B cell (primary cell): Measurements from ENCODE around the gene SYTL2. TPM values are rescaled to one million over a fixed set of nuclear protein-coding genes. Genes with fewer than 3 reads are reported as not detected.

Experiments used
- ATAC-seq: fragments of 200-7000 bp; cut with Tn5 transposase; one replicate; pipeline ENCODE4 v1.10.0; 2021; ENCODE audit warnings: low read depth, mild to moderate bottlenecking, moderate number of reproducible peaks, moderate library complexity
- CTCF ChIA-PET: fragments of 350-600 bp; sonication (Branson Sonifier 250); formaldehyde crosslinking; loops from one replicate; lab custom pipeline; 2021; ENCODE audit warnings: antibody characterized with exemption, inconsistent platforms; lab: Charles Lee
- POLR2A ChIA-PET: fragments of 350-600 bp; sonication (Branson Sonifier 250); formaldehyde crosslinking; loops from one replicate; lab custom pipeline; 2021; ENCODE audit warnings: antibody characterized with exemption; lab: Charles Lee
- DNase-seq: peaks from one replicate; pipeline ENCODE4 v3.0.0; 2013
- H2AFZ ChIP-seq: 2 replicates; pipeline ENCODE4 v1.6.1; 2012; ENCODE audit warnings: mild to moderate bottlenecking, low read depth, low read length; ENCODE audit not compliant: insufficient read depth, poor library complexity, severe bottlenecking
- H3K27ac ChIP-seq, 2 donors: 1 replicate in 1 of 2; 2 replicates in 1 of 2; pipeline ENCODE4 v1.5.1; 2012 to 2013; ENCODE audit warnings: low read length in 2 of 2, mild to moderate bottlenecking in 2 of 2, moderate library complexity in 1 of 2
- H3K27me3 ChIP-seq, 4 experiments: fragments of 200-600 bp in 1 of 4; sonication (generic) in 1 of 4; replicated peaks in 1 of 4; 1 replicate in 2 of 4; 2 replicates in 2 of 4; pipeline versions ENCODE4 v1.6.1 to v1.7.0; 2013 to 2016; ENCODE audit warnings: low read length in 3 of 4, mild to moderate bottlenecking in 2 of 4, mixed read lengths in 1 of 4, moderate library complexity in 1 of 4; ENCODE audit not compliant: insufficient read depth in 4 of 4, control insufficient read depth in 3 of 4; ENCODE audit errors: control extremely low read depth in 1 of 4
- H3K36me3 ChIP-seq, 2 experiments: replicated peaks in 1 of 2; 1 replicate in 1 of 2; 2 replicates in 1 of 2; pipeline versions ENCODE4 v1.6.1 to v1.7.1; 2013; ENCODE audit warnings: low read length in 1 of 2; ENCODE audit not compliant: insufficient read depth in 2 of 2, control insufficient read depth in 1 of 2; ENCODE audit errors: control extremely low read depth in 1 of 2, extremely low read depth in 1 of 2
- H3K4me1 ChIP-seq, 2 donors: fragments of 200-600 bp in 1 of 2; sonication (generic) in 1 of 2; 1 replicate in 1 of 2; 2 replicates in 1 of 2; pipeline versions ENCODE4 v1.5.1 to v1.6.1; 2013 to 2017; ENCODE audit warnings: low read length in 2 of 2; ENCODE audit not compliant: control insufficient read depth in 2 of 2, insufficient read depth in 2 of 2
- H3K4me2 ChIP-seq: replicated peaks from 2 replicates; pipeline ENCODE3; 2012; ENCODE audit warnings: mild to moderate bottlenecking, low read depth, low read length; ENCODE audit not compliant: poor library complexity, severe bottlenecking
- H3K4me3 ChIP-seq, 5 experiments: fragments of 200-600 bp in 1 of 5; sonication (generic) in 1 of 5; 1 replicate in 3 of 5; 2 replicates in 2 of 5; pipeline versions ENCODE4 v1.5.1 to v1.7.0; 2011 to 2016; ENCODE audit warnings: low read length in 4 of 5, mild to moderate bottlenecking in 4 of 5, low read depth in 2 of 5, control low read depth in 1 of 5, moderate library complexity in 1 of 5; ENCODE audit not compliant: insufficient read depth in 1 of 5; ENCODE audit errors: control extremely low read depth in 1 of 5, extremely low read depth in 1 of 5
- H3K79me2 ChIP-seq: fragments of 200-600 bp; sonication (generic); one replicate; pipeline ENCODE4 v1.6.0; 2016; ENCODE audit warnings: low read length; ENCODE audit not compliant: control insufficient read depth, insufficient read depth
- H3K9ac ChIP-seq: fragments of 200-600 bp; sonication (generic); 2 replicates; pipeline ENCODE4 v1.6.1; 2017; ENCODE audit warnings: mild to moderate bottlenecking, low read length, moderate library complexity
- H3K9me3 ChIP-seq, 3 donors: one replicate each; pipeline versions ENCODE4 v1.6.1 to v1.7.1; 2013; ENCODE audit warnings: low read length in 2 of 3; ENCODE audit not compliant: control insufficient read depth in 2 of 3, insufficient read depth in 1 of 3; ENCODE audit errors: control extremely low read depth in 1 of 3
- H4K20me1 ChIP-seq: 2 replicates; pipeline ENCODE4 v1.6.0; 2012; ENCODE audit warnings: mild to moderate bottlenecking, low read length; ENCODE audit not compliant: insufficient read depth, control insufficient read depth, poor library complexity, severe bottlenecking
- H3K27ac Mint-ChIP-seq: one replicate; pipeline ENCODE4 v1.8.0; 2021; ENCODE audit warnings: mixed read lengths
- H3K27me3 Mint-ChIP-seq: one replicate; pipeline ENCODE4 v1.8.0; 2021; ENCODE audit warnings: mixed read lengths
- H3K4me1 Mint-ChIP-seq: one replicate; pipeline ENCODE4 v1.8.0; 2021; ENCODE audit warnings: mixed read lengths
- H3K4me3 Mint-ChIP-seq: one replicate; pipeline ENCODE4 v1.8.0; 2021; ENCODE audit warnings: mixed read lengths
- H3K9me3 Mint-ChIP-seq: one replicate; pipeline ENCODE4 v1.8.0; 2022; ENCODE audit warnings: mixed read lengths; ENCODE audit not compliant: insufficient read depth
- EZH2 ChIP-seq: IDR thresholded peaks from 2 replicates; pipeline ENCODE4 v1.6.1; 2012; ENCODE audit warnings: borderline replicate concordance, low read depth, mild to moderate bottlenecking, moderate library complexity, low read length; ENCODE audit not compliant: insufficient read depth, poor library complexity, severe bottlenecking
- WGBS: methylation state at CpG from one replicate; pipeline ENCODE4 v1.1.5; 2013; ENCODE audit warnings: missing lambda C conversion rate; ENCODE audit not compliant: insufficient coverage; 5-methylcytosine and 5-hydroxymethylcytosine counted together
- intact Hi-C: fragments of 100-400 bp; cut with micrococcal nuclease; formaldehyde crosslinking; loops from one replicate; pipeline ENCODE4 v1.10.0; 2022
- polyA plus RNA-seq: library from polyadenylated mRNA; depleted of rRNA; stranded (reverse); fragments of >200 nt; gene quantifications from 2 replicates; pipeline ENCODE4 v1.2.3, GENCODE V29; 2012
- total RNA-seq, 2 donors: library from RNA; stranded (reverse); fragments of 120-200 nt in 1 of 2; gene quantifications; 1 replicate in 1 of 2; 2 replicates in 1 of 2; pipeline versions ENCODE4 v1.2.3 to v1.2.4, GENCODE V29; 2013 to 2022
- TF ChIP-seq, protein P1 (sequence below): fragments of 200-600 bp; IDR thresholded peaks from one replicate; pipeline ENCODE4 v1.8.0; 2022; ENCODE audit warnings: antibody characterized with exemption, mild to moderate bottlenecking

SYTL2 gene
- total and polyA plus RNA-seq, 2 donors (not counting 1 experiment from before 2014, with no cell fraction given): 0.86 to 2.9 TPM

DNA sequence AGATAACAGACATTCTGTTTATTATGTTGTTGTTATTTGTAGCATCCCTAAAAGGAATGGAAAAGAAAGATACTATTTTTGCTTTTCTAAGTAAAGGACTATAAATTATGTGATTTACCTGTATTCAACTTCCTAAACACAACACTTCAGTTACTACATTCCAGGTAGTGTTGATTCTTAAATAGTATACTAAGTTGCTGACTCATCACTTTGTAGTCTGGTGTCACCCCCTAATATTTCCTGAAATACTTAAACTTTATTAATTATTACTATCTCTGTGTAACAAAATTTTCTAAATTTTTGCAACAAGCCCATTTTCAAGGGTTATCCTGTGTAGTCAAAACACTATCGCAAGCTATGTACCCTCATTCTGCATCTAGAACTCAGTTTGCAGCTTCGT lies 7.0 kb downstream of the SYTL2 start:
- Histone ChIP-seq H3K4me2 (no peak overlapping the region), H3K36me3 (no peaks in the 10 kb centered on the region), H3K9me3 (no peaks in the 10 kb centered on the region), H4K20me1 (no peaks in the 10 kb centered on the region), H3K4me3 (no peak overlapping the region), H3K9ac (no peak overlapping the region), H2AFZ (no peak overlapping the region), H3K4me1 (no peaks in the 10 kb centered on the region), H3K79me2 (no peaks in the 10 kb centered on the region), H3K27me3 (no peaks in the 10 kb centered on the region), H3K27ac (no peak overlapping the region)
- Mint-ChIP-seq H3K9me3 (no peaks in the 10 kb centered on the region), H3K27me3 (peaks cover 9% of the 10 kb centered on the region), H3K4me3 (no peak overlapping the region), H3K27ac (no peak overlapping the region), H3K4me1 (peaks cover 1% of the 10 kb centered on the region)
- TF ChIP-seq, protein P1, sequence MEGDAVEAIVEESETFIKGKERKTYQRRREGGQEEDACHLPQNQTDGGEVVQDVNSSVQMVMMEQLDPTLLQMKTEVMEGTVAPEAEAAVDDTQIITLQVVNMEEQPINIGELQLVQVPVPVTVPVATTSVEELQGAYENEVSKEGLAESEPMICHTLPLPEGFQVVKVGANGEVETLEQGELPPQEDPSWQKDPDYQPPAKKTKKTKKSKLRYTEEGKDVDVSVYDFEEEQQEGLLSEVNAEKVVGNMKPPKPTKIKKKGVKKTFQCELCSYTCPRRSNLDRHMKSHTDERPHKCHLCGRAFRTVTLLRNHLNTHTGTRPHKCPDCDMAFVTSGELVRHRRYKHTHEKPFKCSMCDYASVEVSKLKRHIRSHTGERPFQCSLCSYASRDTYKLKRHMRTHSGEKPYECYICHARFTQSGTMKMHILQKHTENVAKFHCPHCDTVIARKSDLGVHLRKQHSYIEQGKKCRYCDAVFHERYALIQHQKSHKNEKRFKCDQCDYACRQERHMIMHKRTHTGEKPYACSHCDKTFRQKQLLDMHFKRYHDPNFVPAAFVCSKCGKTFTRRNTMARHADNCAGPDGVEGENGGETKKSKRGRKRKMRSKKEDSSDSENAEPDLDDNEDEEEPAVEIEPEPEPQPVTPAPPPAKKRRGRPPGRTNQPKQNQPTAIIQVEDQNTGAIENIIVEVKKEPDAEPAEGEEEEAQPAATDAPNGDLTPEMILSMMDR: no peak
- TF ChIP-seq EZH2: no peak
- POLR2A ChIA-PET: no interaction called here
- CTCF ChIA-PET: no interaction called here
- WGBS: 100% methylated on average over 2 of the region's 2 CpGs
- DNase-seq (no peak), ATAC-seq (no peak)
- intact Hi-C loops: no loop called here

DNA sequence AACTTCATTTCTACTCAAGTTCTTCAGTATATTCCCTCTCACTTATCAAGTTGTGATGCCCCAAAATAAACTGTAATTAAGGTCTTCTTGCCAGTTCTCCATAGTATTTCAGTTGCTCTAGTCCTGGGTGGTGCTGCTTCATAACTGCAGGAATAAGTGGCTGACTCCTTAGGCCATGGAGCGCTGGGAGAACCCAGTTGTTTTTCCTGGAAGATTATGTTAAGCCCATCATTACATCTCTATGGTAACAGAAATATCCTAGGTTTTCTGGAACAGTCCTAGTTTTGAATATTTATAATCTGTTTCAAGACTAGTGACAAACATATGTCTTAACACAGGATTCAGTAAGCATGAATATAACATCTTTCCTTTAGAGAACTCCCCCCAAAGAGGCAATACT lies 7.6 kb downstream of the SYTL2 start:
- Histone ChIP-seq H3K9ac (no peak overlapping the region), H3K27me3 (no peaks in the 10 kb centered on the region), H4K20me1 (no peaks in the 10 kb centered on the region), H3K4me1 (no peaks in the 10 kb centered on the region), H3K4me2 (no peak overlapping the region), H3K9me3 (no peaks in the 10 kb centered on the region), H3K79me2 (no peaks in the 10 kb centered on the region), H3K36me3 (no peaks in the 10 kb centered on the region), H3K27ac (no peak overlapping the region), H2AFZ (no peak overlapping the region), H3K4me3 (no peak overlapping the region)
- no CpG with 5 or more reads among the region's 1 CpG for WGBS
- TF ChIP-seq EZH2: no peak
- TF ChIP-seq, protein P1: no peak
- ATAC-seq (no peak), DNase-seq (no peak)
- Mint-ChIP-seq H3K4me1 (no peaks in the 10 kb centered on the region), H3K4me3 (no peak overlapping the region), H3K27ac (no peak overlapping the region), H3K9me3 (no peaks in the 10 kb centered on the region), H3K27me3 (peaks cover 9% of the 10 kb centered on the region)
- ChIA-PET CTCF (no interaction called here), POLR2A (no interaction called here)
- intact Hi-C loops: no loop called here
